ENCODE results near the gene RDH11.

The RDH11 gene

GRCh38 chr14:67644428-67644827 is 51.1 kb downstream of the RDH11 start:
- no peak for DNase-seq

GRCh38 chr14:67643713-67644112 is 51.9 kb downstream of the RDH11 start:
- no peak for DNase-seq

DNA sequence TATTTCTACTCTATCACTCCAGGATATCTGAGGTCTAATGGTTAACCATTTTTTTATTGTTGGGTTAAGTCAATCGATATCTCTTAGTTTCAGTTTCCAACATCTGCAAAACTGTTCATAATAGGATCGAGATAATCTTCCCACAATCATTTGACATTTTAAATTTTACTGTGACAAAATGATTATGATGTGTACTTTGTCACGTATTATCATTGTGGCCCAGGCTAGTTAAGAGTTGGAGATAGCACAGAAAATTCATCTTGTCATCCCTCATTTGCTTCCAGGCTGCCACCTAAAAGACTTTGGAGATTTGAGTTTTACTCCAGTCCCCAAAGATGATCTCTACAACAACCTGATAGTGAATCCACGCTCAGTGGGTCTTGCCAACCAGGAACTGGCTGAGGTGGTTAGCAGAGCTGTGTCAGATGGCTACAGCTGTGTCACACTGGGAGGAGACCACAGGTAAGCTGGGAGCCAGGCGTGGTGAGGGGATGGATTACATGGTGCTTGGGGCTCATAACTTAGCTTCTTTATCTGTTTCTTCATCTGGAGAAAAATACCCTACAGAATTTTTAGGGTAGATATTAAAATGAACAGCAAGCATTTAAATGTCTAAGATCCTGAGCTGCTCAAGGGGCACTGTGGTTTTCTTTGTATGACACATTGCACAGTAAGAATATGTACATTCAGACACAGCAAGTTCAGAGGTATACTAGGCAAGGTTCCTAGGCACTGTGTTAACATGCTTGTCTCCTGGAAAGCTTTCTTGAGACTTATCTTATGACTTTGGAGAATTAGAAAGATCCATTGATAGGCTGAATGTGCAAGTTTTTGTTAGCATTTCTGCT is 53.4 kb downstream of the RDH11 start:
- DNase-seq, result no peak

GRCh38 chr14:67641480-67641879 is 54.1 kb downstream of the RDH11 start:
- DNase-seq, result no peak

GRCh38 chr14:67638642-67639041 is 56.9 kb downstream of the RDH11 start:
- no peak for DNase-seq

- DNase-seq, result no peak
These were observed 59.1 kb downstream of the RDH11 start for GRCh38 chr14:67636361-67636919.

GRCh38 chr14:67633451-67634147 is 62.0 kb downstream of the RDH11 start:
- DNase-seq, result no peak

GRCh38 chr14:67630938-67631337 is 64.6 kb downstream of the RDH11 start:
- no peak for DNase-seq

DNA sequence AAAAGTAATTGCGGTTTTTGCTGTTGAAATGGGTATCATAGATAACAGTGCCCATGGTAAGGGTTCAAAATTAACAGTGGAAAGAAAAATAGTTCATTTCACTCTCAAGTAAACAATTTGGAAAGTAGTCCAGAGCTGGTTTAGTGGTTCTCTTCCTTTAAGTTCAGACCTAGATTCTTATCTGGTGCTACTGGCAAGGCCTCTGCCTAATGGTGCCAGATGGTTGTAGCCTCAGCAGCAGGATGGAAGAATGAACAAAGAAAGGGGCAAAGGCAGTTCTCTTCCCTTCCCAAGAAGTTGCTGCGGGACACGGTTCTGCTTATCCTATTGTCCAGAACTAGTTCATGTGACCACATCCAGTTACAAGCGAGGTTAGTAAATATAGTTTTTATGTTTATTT is 65.4 kb downstream of the RDH11 start:
- DNase-seq, result no peak

- DNase-seq, result no peak
These were observed 68.0 kb downstream of the RDH11 start for GRCh38 chr14:67627519-67627918.
